Hepatocyte (in vitro differentiated cells): ENCODE data around the gene CRADD. TPM values are rescaled to one million over a fixed set of nuclear protein-coding genes. Genes with fewer than 3 reads are reported as not detected.

Source experiments
- DNase-seq: peaks from one replicate; pipeline ENCODE4 v3.0.0-alpha.2; 2016; ENCODE audit warnings: low spot score
- H2AFZ ChIP-seq: fragments of 200-600 bp; sonication (generic); 2 replicates; pipeline ENCODE4 v1.6.0; 2016; ENCODE audit warnings: antibody characterized with exemption, mild to moderate bottlenecking
- H3K27ac ChIP-seq: fragments of 200-600 bp; sonication (generic); 2 replicates; pipeline ENCODE4 v1.5.1; 2016; ENCODE audit warnings: mild to moderate bottlenecking
- H3K27me3 ChIP-seq: fragments of 200-600 bp; sonication (generic); 2 replicates; pipeline ENCODE4 v1.6.1; 2016
- H3K36me3 ChIP-seq: fragments of 200-600 bp; sonication (generic); replicated peaks from 2 replicates; pipeline ENCODE4 v1.5.1; 2016; ENCODE audit warnings: low read depth; ENCODE audit not compliant: insufficient read depth
- H3K4me1 ChIP-seq: fragments of 200-600 bp; sonication (generic); 2 replicates; pipeline ENCODE4 v1.5.1; 2016; ENCODE audit warnings: mild to moderate bottlenecking, moderate library complexity; ENCODE audit not compliant: insufficient read depth
- H3K4me2 ChIP-seq: fragments of 200-600 bp; sonication (generic); 2 replicates; pipeline ENCODE4 v1.6.0; 2016
- H3K4me3 ChIP-seq: fragments of 200-600 bp; sonication (generic); 2 replicates; pipeline ENCODE4 v1.5.1; 2016; ENCODE audit warnings: mild to moderate bottlenecking
- H3K79me2 ChIP-seq: fragments of 200-600 bp; sonication (generic); 2 replicates; pipeline ENCODE4 v1.6.0; 2017; ENCODE audit warnings: mild to moderate bottlenecking
- H3K9me2 ChIP-seq: fragments of 200-600 bp; sonication (generic); replicated peaks from 2 replicates; pipeline ENCODE4 v1.6.0; 2017; ENCODE audit warnings: mild to moderate bottlenecking; ENCODE audit not compliant: insufficient read depth
- H3K9me3 ChIP-seq: fragments of 200-600 bp; sonication (generic); 2 replicates; pipeline ENCODE4 v1.5.1; 2016; ENCODE audit warnings: low read depth, mild to moderate bottlenecking
- H4K20me1 ChIP-seq: fragments of 200-600 bp; sonication (generic); 2 replicates; pipeline ENCODE4 v1.6.0; 2016; ENCODE audit warnings: mild to moderate bottlenecking; ENCODE audit not compliant: insufficient read depth, poor library complexity, severe bottlenecking
- EZH2 ChIP-seq: fragments of 200-600 bp; sonication (generic); IDR thresholded peaks from 2 replicates; pipeline ENCODE4 v1.6.1; 2016; ENCODE audit warnings: antibody characterized with exemption, mild to moderate bottlenecking, borderline replicate concordance
- EZH2phosphoT487 ChIP-seq: fragments of 200-600 bp; sonication (generic); IDR thresholded peaks from one replicate; pipeline ENCODE4 v1.6.1; 2018; ENCODE audit warnings: antibody characterized with exemption, mild to moderate bottlenecking, low read depth, moderate library complexity; ENCODE audit not compliant: unreplicated experiment, severe bottlenecking
- WGBS: methylation state at CpG from one replicate; pipeline ENCODE4 v1.1.6; 2016; ENCODE audit warnings: low lambda C conversion rate; ENCODE audit errors: missing lambda C conversion rate; 5-methylcytosine and 5-hydroxymethylcytosine counted together
- polyA plus RNA-seq: library from polyadenylated mRNA; unstranded; fragments of >200 nt; fragmentation: Nextera tagmentation; extraction: Ambion mirVana; gene quantifications from 2 replicates; pipeline ENCODE4 v1.2.1, GENCODE V29; 2016
- total RNA-seq: library from RNA; depleted of rRNA; stranded (reverse); fragments of >200 nt; gene quantifications from 2 replicates; pipeline ENCODE4 v1.2.3, GENCODE V29; 2014
- TF ChIP-seq, protein P1 (sequence below): fragments of 200-600 bp; sonication (generic); IDR thresholded peaks from 2 replicates; pipeline ENCODE4 v1.5.1; 2016; ENCODE audit warnings: antibody characterized with exemption, mild to moderate bottlenecking; ENCODE audit not compliant: poor library complexity

Gene CRADD
- total and polyA plus RNA-seq, 2 experiments from 2014 or later, result 19.5 to 27.3 TPM

DNA sequence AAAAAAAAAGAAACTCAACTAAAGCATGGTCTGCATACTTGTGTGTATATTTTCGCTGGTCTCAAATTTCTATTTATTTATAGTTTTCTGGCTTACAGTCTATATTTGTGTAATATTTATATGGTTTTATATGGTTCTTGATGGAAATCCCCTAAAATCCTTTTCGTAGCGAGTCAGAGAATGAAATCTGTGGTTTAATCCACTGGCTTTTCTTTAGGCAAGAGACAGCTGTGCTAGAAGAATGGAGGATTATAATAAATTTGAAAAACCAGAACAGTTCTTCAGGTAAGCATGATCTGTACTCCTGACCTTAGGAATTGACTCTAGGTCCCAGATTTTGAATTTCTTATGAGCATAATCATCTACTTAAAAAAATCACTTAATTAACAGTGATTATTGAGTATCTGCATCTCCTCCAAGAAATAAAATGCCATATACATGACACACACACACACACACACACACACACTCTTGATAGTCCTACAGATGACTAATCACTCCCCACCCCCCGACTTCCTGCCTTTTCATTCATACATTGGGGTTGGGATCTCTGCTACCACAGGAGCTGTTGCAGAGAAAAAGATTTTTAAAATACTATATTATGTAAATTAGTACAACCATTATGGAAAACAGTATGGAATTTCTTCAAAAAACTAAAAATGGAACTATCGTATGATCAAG lies 113.4 kb downstream of the CRADD start:
- Histone ChIP-seq H3K9me2 (no peaks in the 10 kb centered on the region), H2AFZ (no peak overlapping the region), H3K4me3 (no peak overlapping the region), H3K4me1 (peaks cover 20% of the 10 kb centered on the region), H3K27ac (no peak overlapping the region), H3K27me3 (no peaks in the 10 kb centered on the region), H4K20me1 (no peaks in the 10 kb centered on the region), H3K79me2 (no peaks in the 10 kb centered on the region), H3K36me3 (no peaks in the 10 kb centered on the region), H3K4me2 (no peak overlapping the region), H3K9me3 (no peaks in the 10 kb centered on the region)
- TF ChIP-seq, protein P1, sequence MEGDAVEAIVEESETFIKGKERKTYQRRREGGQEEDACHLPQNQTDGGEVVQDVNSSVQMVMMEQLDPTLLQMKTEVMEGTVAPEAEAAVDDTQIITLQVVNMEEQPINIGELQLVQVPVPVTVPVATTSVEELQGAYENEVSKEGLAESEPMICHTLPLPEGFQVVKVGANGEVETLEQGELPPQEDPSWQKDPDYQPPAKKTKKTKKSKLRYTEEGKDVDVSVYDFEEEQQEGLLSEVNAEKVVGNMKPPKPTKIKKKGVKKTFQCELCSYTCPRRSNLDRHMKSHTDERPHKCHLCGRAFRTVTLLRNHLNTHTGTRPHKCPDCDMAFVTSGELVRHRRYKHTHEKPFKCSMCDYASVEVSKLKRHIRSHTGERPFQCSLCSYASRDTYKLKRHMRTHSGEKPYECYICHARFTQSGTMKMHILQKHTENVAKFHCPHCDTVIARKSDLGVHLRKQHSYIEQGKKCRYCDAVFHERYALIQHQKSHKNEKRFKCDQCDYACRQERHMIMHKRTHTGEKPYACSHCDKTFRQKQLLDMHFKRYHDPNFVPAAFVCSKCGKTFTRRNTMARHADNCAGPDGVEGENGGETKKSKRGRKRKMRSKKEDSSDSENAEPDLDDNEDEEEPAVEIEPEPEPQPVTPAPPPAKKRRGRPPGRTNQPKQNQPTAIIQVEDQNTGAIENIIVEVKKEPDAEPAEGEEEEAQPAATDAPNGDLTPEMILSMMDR, result no peak
- TF ChIP-seq EZH2phosphoT487 (no peak), EZH2 (no peak)
- 77% methylated on average over 5 of the region's 5 CpGs for WGBS
- no peak for DNase-seq

DNA sequence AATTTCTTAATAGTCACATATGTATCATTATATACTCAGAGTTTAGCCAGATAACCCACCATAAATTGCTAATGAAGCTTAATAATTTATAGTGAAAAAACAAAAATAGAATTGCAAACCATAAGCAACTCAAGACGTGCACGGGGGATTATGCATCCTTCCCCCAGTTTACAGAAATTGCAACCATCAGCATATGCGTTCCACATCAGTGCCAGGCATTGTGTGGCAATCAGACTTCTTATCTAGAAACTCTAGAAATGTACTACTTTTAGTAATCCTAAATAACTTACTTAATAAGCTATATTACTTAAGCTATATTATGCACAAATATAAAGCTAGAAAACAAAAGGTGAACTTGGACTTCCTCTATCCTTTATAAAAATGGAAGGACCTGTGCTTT lies 115.8 kb downstream of the CRADD start:
- no peaks in the 10 kb centered on the region for H3K9me3 ChIP-seq
- no peak for DNase-seq
- H3K4me3 ChIP-seq, result no peak overlapping the region
- H3K4me2 ChIP-seq, result no peak overlapping the region
- H3K79me2 ChIP-seq, result no peaks in the 10 kb centered on the region
- no peaks in the 10 kb centered on the region for H3K36me3 ChIP-seq
- H3K4me1 ChIP-seq, result no peaks in the 10 kb centered on the region
- no peaks in the 10 kb centered on the region for H3K9me2 ChIP-seq
- H3K27ac ChIP-seq, result no peak overlapping the region
- H2AFZ ChIP-seq, result no peak overlapping the region
- H3K27me3 ChIP-seq, result no peaks in the 10 kb centered on the region
- no peaks in the 10 kb centered on the region for H4K20me1 ChIP-seq
- 86% methylated on average over 3 of the region's 3 CpGs for WGBS
- TF ChIP-seq EZH2phosphoT487, result no peak
- TF ChIP-seq, protein P1, result no peak
- no peak for TF ChIP-seq EZH2

DNA sequence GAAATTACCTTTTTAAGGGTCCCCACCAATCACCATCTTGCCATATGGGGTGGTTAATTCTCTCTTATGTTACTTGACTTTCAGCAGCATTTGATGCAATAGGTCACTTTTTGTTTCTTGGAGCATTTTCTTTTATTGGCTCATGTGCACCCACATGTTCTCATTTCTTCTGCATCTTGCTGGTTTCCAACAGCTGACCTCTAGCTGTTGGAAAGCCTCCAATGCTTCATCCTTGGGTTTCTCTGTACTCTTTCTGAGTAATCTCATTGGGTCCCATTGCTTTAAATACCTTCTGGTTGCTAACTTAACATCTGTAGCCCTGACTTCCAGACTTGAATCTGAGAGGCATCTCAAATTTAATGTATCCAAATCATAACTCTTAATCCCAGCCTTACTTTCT lies 116.8 kb downstream of the CRADD start:
- DNase-seq, result no peak
- H3K27ac ChIP-seq, result no peak overlapping the region
- no peak overlapping the region for H2AFZ ChIP-seq
- no peaks in the 10 kb centered on the region for H3K9me3 ChIP-seq
- no peaks in the 10 kb centered on the region for H3K36me3 ChIP-seq
- no peaks in the 10 kb centered on the region for H3K27me3 ChIP-seq
- H3K4me3 ChIP-seq, result no peak overlapping the region
- no peaks in the 10 kb centered on the region for H4K20me1 ChIP-seq
- TF ChIP-seq EZH2 (no peak), EZH2phosphoT487 (no peak)
- TF ChIP-seq, protein P1, result no peak
- H3K4me1 ChIP-seq, result no peaks in the 10 kb centered on the region
- H3K4me2 ChIP-seq, result no peak overlapping the region
- H3K9me2 ChIP-seq, result no peaks in the 10 kb centered on the region
- H3K79me2 ChIP-seq, result no peaks in the 10 kb centered on the region
